Ramos (cell line): ENCODE results near the gene PRICKLE3.

Experiments used
- in situ Hi-C: fragments of 300-500 bp; cut with MboI; formaldehyde crosslinking; loops from one replicate; pipeline ENCODE4 v1.14.3; 2022; ENCODE audit warnings: low sequenced_read_pairs; ENCODE audit not compliant: unreplicated experiment

Gene PRICKLE3

DNA sequence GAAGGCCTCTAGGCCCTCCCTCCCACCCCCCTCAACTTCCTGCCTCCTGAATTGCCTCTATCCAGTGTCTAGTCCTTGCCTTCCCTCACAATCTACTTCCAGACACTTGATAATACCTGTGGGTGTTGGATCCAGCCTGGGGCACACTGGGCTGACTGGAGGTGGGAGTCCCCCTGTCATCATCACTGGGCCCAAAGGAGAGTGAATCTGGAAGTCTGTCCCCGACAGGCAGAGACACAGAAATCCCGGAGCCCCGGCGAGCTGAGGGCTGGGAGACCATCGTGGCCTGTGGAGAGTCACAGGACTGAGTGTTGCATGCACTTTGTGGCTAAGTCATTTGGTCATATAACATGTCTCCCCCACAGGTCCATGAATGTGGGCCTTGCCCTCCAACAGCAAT, 22.2 kb upstream of the PRICKLE3 start:
- in situ Hi-C loops: no loop called here

DNA sequence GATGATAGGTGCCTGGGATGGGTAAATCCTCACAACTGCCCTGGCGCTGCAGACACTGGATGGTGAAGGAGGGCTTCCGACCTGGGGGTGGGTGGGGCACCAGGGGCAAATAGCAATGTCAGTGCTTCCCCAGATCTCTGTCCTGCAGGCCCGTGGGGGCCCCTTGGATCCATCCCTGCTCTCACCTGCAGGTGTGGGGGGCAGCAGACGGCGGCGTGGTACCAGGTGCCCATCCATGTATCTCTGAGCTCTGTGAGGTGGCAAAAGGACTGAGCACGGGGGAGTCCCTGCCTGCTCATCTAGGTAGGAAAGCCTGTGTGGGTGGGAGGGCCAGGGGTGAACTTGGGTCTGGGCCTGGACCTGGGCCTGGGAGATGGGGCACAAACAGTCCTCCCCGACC, 20.4 kb upstream of the PRICKLE3 start:
- in situ Hi-C loops: no loop called here

GRCh38 chrX:49205443-49205842, 19.3 kb upstream of the PRICKLE3 start:
- in situ Hi-C loops: no loop called here

DNA sequence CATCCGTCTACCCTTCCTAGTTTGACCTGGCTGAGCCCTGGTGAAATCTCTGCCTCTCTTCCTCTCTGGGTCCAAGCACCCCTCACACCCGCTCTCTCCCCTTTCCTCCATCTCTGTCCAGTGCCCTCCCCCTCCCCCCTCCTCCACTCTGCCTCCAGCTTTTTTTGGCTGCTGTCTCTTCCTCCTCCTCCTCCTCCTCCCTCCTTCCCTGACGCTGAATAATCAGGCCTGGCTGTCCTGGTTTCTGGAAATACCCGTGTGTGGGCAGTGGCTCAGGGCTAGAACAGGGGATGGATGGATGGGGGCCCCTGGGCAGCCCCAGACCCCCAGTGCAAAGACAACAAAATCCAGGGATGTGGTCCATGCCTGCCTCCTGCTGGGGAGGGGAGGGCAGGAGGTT, 18.5 kb upstream of the PRICKLE3 start:
- in situ Hi-C loops: no loop called here

DNA sequence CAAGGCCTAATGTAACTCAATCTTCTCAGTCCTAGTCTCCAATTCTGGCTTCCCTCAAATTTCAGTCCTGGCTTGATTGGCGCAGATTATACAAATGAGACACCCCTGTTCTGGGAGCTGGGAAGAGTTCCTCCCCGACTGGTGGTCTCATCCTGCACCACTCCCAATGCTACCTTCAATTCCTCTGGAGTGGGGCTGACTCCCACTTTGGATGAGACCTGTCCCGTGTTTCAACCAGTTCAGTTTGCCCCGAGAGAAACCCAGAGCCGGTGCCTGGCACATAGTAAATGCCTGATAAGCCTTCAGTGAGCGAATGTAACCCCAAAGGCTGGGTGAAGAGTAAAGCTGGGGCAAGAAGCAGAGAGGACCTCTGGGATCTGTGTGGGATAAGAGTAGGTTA, 17.8 kb upstream of the PRICKLE3 start:
- in situ Hi-C loops: no loop called here

DNA sequence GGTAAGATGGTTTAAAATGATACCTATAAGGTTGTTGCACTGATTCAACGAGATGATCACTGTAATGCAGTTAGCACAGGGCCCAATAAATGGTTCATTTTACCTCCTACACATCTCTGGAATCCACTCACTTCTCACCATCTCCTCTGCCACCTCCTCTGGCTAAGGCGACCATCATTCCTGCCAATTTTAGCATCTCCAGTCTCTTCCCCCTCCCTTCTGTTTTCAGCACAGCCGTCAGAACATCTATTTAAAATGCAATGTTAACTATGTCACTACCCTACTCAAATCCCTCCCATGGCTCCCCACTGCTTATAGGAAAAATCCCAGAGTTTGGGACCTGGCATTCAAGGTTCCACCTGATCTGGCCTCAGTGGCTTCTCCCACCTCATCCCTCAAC, 17.4 kb upstream of the PRICKLE3 start:
- in situ Hi-C loops: no loop called here

DNA sequence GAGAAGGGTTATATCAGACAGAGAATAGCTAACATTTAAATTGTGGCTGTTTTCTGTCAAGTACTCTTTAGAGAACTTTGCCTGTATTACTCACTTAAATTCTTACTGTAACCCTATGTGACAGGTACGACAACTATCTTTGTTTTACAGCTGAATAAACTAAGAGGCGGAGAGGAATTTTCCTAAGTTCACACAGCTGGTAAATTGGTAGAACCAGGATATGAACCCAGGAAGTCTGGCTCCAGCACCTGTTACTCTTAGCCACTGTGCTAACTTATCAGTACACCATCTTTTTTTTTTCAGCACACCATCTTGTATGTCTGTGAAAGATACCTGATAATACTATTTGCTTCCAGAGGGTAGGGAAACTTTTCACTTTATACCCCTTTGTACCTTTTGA, 15.8 kb upstream of the PRICKLE3 start:
- in situ Hi-C loops: no loop called here

- in situ Hi-C loops: no loop called here
Observed at GRCh38 chrX:49199906-49200771, 14.0 kb upstream of the PRICKLE3 start, which contains the start of gene SYP. Gene SYP, minus strand, starts transcription at chrX:49200193. Its CDS starts 7 bp downstream, at chrX:49200186.

GRCh38 chrX:49199315-49199595, 13.1 kb upstream of the PRICKLE3 start:
- in situ Hi-C loops: no loop called here

- in situ Hi-C loops: no loop called here
Observed at GRCh38 chrX:49198540-49199314, 12.6 kb upstream of the PRICKLE3 start.

- in situ Hi-C loops: no loop called here
Observed at GRCh38 chrX:49197543-49198087, 11.4 kb upstream of the PRICKLE3 start.

DNA sequence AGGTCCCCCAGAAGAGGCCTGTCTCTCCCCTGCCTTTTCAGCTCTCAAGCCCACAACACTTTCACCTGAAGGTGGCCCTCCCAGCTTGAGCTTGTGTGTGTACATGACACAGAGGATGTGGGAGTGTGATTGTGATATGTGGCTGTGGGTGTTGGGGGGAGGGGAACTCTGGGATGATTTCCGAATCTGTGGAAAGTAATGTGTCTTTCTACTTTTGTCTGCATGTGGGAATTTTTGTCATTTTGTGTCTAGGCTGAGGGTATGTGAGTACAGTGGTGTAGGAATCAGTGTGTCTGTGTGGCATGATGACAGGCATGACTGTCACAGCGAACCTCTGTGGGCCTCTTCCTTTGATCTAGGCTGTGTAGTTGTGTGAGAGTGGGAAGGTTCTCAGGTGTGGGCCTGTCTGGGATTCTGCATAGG, 7.4 kb upstream of the PRICKLE3 start:
- in situ Hi-C loops: no loop called here

GRCh38 chrX:49192722-49193328, 6.7 kb upstream of the PRICKLE3 start:
- in situ Hi-C loops: no loop called here

DNA sequence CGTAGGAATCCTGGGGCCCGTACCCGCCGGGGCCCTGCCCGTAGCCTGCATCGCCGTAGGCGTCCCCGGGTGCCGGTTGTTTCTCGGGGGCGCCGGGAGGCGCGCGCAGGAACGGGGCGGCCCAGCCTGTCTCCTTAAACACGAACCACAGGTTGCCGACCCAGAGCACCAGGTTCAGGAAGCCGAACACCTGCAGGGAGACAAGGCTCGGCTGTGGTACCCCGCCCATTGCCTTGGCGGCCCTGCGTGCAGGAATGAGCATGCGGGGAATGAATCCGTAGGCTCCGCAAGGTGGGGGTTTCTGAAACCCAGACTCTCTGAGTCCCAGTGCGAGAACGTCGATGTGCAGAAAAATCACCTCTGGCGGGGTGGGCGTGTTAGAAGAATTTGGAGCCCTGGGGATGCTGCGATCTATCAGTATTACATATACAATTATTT, 5.4 kb upstream of the PRICKLE3 start:
- in situ Hi-C loops: no loop called here

GRCh38 chrX:49190821-49191573, 4.8 kb upstream of the PRICKLE3 start:
- in situ Hi-C loops: no loop called here

DNA sequence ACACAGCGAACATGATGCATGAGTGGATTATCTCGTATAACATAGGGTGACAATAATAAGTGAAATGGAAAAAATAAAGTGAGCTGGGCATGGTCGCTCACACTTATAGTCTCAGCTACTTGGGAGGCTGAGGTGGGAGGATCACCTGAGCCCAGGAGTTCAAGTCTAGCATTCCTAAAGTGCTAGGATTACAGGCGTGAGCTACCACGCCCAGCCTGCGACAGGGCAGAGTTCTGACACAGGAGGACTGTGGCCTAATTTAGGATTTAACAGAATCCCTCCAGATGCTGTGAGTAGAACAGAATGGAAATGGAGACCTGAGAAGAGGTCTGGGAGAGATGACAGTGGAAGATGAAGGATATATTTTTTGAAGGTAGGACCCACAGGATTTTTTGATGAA, 3.4 kb upstream of the PRICKLE3 start:
- in situ Hi-C loops: no loop called here

GRCh38 chrX:49188468-49189076, 2.4 kb upstream of the PRICKLE3 start:
- in situ Hi-C loops: no loop called here

GRCh38 chrX:49187526-49187925, 1.4 kb upstream of the PRICKLE3 start:
- in situ Hi-C loops: no loop called here

DNA sequence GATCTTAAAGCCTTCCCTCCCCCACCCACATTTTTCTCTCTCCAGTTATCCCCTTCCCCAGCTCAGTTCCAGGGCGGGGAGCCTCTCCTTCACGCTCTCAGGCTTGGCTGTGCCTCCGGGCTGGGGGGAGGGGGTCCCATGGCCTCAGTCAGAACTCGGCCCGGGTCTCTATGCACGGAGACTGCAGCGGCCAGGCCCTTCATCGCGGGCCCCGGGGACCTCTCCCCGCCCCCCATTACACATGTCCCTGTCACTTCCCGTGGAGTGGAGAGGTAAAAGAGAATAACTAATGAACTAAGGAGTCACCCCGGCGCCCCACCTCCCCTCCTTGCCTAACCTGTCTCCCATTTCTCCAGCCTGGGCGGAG, 838 bp upstream of the PRICKLE3 start:
- in situ Hi-C loops: no loop called here
